G401 (cell line): ENCODE measurements around the gene COG5. TPM values are rescaled to one million over a fixed set of nuclear protein-coding genes. Genes with fewer than 3 reads are reported as not detected.
"Not testable (repeated sequence)": the region's sequence is repeated elsewhere in the genome, so short reads cannot be mapped to it uniquely, and the experiment has no call there.

Experiments used
- DNase-seq: peaks from one replicate; pipeline ENCODE4 v3.0.0-alpha.2; 2015; ENCODE audit warnings: low spot score
- in situ Hi-C: cut with HindIII; loops from 2 replicates; pipeline ENCODE4 v1.10.0; 2016; ENCODE audit warnings: low sequenced_read_pairs, mixed read lengths
- total RNA-seq: library from RNA; depleted of rRNA; stranded (reverse); fragments of >200 nt; shearing (Covaris generic); gene quantifications from 2 replicates; pipeline ENCODE4 v1.2.3, GENCODE V29; 2014

Gene COG5
- total RNA-seq, 1 experiment from 2014 or later = 65.3 TPM

- in situ Hi-C loops = no loop called here
- no peak for DNase-seq
These were observed 17.8 kb upstream of the COG5 start for GRCh38 chr7:107581387-107582013.

DNA sequence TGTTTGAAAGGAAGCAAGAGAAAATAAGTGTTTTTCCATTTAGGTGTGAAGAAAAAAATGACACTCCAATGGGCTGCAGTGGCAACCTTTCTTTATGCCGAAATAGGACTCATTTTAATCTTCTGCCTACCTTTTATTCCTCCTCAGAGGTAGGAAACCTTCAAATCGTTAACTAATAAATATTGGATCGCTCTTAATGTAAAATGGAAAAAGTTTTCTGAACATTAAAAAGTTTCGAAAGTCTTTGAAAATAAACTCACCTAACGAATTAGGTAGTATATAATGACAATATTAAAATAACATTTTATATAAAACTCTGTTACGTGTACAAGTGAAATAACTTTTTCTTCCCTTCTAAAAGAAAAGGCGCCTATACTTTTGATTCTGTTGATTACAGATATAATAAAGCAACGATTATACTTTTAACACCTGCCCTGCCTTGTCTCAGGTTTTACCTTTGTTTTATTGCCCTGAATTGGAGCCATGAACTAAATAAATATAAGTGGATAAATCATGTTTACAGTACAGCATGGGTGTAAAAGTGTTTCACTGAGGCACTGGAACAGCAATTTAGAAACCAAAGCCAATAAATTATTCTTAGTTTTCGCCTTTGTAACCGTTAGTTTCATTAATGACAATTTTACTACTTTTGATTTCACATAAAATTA lies 17.1 kb upstream of the COG5 start:
- in situ Hi-C loops = no loop called here
- DNase-seq = no peak

GRCh38 chr7:107579885-107580715 lies 16.4 kb upstream of the COG5 start, which contains the start of gene BCAP29:
Gene BCAP29, plus strand, starts transcription at chr7:107580246. Its CDS starts 527 bp downstream, at chr7:107580773.
- in situ Hi-C loops = no loop called here
- DNase-seq = peak; percentile 70

DNA sequence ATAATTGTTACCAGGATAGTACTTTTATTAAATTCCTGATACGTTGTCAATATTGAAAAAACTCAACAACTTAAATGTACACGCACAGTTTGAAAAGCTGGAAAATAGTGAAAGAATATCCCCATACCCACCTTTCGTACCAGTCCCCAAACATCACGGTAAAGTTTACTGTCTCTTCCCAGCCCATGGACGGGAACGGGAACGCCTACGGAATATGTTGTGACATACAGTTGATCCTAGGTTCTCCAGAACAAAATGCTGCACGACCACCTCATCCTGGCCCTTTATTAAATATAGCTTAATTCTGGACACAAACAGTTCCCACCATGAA lies 15.8 kb upstream of the COG5 start:
- in situ Hi-C loops = no loop called here
- DNase-seq = no peak

DNA sequence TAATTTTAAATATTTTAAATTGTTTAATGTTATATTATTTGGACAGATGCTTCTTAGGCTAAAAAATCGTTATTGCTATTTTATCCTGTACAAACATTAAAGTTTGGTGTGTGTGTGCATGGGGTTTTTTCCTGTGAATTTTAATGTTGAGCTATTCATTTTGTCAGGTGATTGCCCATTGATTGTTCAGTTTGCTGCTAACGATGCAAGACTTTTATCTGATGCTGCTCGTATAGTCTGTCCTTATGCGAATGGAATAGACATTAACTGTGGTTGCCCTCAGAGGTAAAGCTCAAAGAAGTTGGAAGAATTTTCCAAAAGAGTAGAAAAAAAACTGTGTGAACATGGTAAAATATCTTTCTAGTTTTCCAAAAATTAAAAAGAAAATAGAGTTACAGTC lies 9.8 kb upstream of the COG5 start:
- no peak for DNase-seq
- in situ Hi-C loops = no loop called here

DNA sequence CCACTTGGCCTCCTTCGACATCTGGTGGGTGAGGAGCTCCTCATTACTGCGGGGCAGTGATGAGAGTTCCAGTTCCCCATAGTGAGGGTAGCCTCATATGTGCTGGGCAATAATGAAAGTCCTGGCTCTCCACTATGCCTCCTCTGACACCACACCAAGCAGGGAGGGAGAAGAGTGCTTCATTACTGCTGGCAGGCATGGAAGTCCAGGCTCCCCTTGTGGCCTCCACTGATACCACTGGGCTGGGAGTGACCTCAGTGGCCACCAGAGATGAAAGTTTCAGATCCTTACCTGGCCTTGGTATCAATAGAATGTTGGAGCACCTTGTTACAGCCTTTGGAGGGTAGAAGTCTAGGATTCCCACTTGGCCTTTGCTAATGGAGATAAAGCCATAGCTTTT lies 6.6 kb upstream of the COG5 start:
- in situ Hi-C loops = no loop called here
- no peak for DNase-seq

GRCh38 chr7:107564553-107565298 lies 1.0 kb upstream of the COG5 start:
- in situ Hi-C loops = no loop called here
- no peak for DNase-seq

- in situ Hi-C loops = no loop called here
- no peak for DNase-seq
These were observed 492 bp downstream of the COG5 start for GRCh38 chr7:107563081-107563774.

DNA sequence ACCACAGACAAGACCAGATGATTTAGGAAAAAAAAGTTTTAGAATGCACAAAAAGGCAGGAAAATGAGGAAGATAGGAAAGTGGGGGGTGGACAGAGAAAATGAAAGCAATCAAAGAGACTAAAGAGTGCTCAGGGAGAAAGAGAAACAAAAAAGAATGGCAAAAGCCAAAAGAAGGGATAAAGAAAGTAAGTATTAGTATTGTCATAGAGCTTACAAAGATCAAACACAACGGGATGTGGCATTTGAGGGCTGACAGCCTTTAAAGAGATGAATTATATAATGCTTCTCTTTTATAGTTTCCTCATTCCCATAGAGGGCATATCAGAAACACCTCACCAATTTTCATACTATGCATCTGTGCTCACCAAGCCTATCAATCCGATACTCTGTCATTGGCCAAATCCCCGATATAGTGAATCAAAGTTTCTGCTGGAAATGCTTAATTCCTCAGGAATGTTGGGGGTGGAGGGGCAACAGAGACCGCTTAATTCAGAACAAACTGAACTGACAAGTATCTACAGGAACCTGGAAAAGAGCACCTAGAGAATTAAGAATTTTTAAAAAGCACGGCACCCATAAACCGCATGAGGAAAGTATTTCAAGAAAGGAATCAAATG lies 2.7 kb downstream of the COG5 start:
- DNase-seq = no peak
- in situ Hi-C loops = no loop called here

DNA sequence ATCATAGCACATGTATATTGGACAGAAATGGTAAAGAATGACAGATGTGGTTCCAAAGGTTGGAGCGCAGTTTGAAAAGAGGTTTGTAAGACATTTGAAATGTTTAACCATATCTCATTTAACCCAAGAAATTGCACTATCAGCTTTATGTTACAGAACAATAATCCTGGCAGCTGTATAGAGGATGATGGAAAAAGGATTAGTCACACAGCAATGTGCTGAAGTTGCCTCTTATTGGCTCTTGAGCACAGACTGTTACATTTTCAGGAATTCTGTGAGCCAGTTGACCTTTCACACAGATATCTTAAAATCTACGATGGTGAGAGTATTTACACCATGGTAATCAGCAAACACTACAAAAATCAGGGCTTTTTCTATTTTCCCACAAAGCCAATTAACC lies 3.9 kb downstream of the COG5 start:
- in situ Hi-C loops = no loop called here
- no peak for DNase-seq

GRCh38 chr7:107555893-107556292 lies 7.8 kb downstream of the COG5 start:
- in situ Hi-C loops = no loop called here
- DNase-seq = no peak

- no peak for DNase-seq
- in situ Hi-C loops = no loop called here
These were observed 11.8 kb downstream of the COG5 start for GRCh38 chr7:107551936-107552335.

DNA sequence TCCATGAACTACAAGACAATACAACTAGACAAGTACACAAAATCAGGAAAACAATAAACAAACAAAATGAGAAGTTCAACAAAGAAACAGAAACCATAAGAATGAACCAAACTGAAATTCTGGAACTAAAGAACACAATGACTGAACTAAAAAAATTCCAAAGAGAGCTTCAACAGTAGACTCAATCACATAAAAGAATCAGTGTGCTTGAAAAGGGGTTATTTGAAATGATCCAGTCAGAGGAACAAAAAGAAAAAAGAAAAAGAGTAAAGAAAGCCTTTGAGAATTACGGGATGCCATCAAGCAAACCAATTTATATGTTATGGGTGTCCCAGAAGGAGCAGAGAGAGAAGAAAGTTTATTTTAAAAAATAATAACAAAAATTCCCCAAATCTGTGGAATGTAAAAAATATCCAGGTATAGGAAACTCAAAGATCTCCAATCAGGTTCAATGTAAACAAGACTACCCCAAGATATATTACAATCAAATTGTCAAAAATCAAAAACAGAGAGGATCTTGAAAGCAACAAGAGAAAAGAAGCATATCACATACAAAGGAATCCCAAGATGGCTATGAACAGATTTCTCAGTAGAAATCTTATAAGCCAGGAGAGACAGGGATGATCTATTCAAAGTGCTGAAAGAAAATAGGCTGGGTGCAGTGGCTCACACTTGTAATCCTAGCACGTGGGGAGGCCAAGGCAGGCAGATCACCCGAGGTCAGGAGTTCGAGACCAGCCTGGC lies 18.7 kb downstream of the COG5 start:
- no peak for DNase-seq
- in situ Hi-C loops = no loop called here

GRCh38 chr7:107543338-107543993 lies 20.3 kb downstream of the COG5 start:
- DNase-seq = no peak
- in situ Hi-C loops = no loop called here

DNA sequence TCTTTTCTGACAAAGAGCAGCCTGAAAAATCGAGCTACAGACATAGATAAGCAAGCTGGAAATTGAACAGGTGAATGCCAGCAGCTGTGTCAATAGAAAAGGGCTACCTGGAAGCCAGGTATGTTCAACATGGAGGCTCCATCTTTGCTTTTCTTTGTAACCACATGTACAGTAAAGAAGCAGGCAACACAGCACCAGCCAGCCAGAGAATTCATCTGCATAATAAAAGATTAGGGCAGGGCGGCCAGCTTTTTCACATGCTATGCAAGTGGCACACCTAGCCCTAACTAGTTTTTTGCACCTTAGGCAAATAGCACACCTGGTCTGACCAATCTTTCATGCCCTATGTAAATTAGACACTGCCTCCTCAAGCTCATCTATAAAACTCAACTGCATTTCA lies 25.7 kb downstream of the COG5 start:
- in situ Hi-C loops = no loop called here
- DNase-seq = no peak

DNA sequence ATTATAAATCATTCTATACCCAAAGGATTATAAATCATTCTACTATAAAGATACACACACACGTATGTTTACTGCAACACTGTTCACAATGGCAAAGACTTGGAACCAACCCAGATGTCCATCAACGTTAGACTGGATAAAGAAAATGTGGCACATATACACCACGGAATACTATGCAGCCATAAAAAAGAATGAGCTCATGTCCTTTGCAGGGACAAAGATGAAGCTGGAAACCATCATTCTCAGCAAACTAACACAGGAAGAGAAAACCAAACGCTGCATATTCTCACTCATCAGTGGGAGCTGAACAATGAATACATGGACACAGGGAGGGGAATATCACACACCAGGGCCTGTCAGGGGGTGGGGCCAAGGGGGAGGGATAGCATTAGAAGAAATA lies 26.5 kb downstream of the COG5 start:
- DNase-seq, in situ Hi-C loops: not testable (repeated sequence)

DNA sequence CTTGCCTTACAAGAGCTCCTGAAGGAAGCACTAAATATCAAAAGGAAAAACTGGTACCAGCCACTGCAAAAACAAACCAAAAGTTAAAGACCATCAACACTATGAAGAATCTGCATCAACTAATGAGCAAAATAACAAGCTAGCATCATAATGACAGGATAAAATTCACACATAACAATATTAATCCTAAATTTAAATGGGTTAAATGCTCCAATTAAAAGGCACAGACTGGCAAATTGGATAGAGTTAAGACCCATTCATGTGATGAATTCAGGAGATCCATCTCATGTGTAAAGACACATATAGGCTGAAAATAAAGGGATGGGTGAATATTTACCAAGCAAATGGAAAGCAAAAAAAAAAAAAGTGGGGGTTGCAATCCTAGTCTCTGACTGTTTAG lies 29.6 kb downstream of the COG5 start:
- in situ Hi-C loops = no loop called here
- no peak for DNase-seq

DNA sequence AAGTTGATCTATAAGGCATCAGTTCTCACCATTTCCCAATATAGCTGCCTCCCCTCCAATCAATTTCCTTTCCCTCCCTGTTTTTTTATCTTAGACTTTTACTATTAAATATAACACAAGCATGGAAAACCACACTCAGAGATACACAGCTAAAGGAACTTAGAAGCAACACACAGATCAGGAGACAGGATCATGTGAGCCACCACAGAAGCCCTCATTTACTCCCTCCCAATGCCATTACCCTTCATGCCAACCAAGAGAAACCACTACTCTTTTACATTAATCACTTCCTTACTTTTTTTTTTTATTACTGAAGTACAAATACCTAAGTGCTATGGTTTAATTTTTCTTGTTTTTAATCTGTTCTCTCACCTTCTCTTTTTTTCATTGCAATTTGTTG lies 33.0 kb downstream of the COG5 start:
- in situ Hi-C loops = no loop called here
- DNase-seq = no peak
